A549 (cell line): Measurements from ENCODE around the gene KIF1A. TPM values are rescaled to one million over a fixed set of nuclear protein-coding genes. Genes with fewer than 3 reads are reported as not detected.

Source experiments
- ATAC-seq, 2 experiments: fragments of 200-7000 bp in 1 of 2; fragments of >200 bp in 1 of 2; cut with Nextera tagmentation in 1 of 2; cut with Tn5 transposase in 1 of 2; 3 replicates each; pipeline versions ENCODE4 v1.8.0 to v1.9.1; 2018 to 2020; ENCODE audit warnings: mild to moderate bottlenecking in 1 of 2, moderate library complexity in 1 of 2
- CTCF ChIA-PET: fragments of 300-600 bp; sonication (Branson Sonifier 250); formaldehyde crosslinking; extraction: SDS; loops from one replicate; lab custom pipeline; 2021; ENCODE audit warnings: antibody characterized with exemption, inconsistent platforms; lab: Yijun Ruan, JAX
- POLR2A ChIA-PET: fragments of 350-600 bp; formaldehyde crosslinking; extraction: SDS; loops from one replicate; lab custom pipeline; 2021; ENCODE audit warnings: antibody characterized with exemption, inconsistent platforms; lab: Yijun Ruan, JAX
- DNase-seq, 2 experiments: peaks; one replicate each; pipeline versions ENCODE4 v3.0.0 to v3.0.0-alpha.2; 2011 to 2016; ENCODE audit warnings: low read depth in 1 of 2, low spot score in 1 of 2
- FAIRE-seq: peaks from 2 replicates; lab custom pipeline; 2011; peaks lifted over from hg19 to GRCh38; lab: Jason Lieb, UNC
- H3K27ac ChIP-seq, 2 experiments: fragments of >200 bp; sonication (Bioruptor Twin); formaldehyde crosslinking; 3 replicates each; pipeline ENCODE4 v1.5.1; 2016 to 2017
- H3K4me1 ChIP-seq: fragments of >200 bp; sonication (Bioruptor Twin); formaldehyde crosslinking; 3 replicates; pipeline ENCODE4 v1.6.1; 2016
- H3K4me2 ChIP-seq: fragments of >200 bp; sonication (Bioruptor Twin); formaldehyde crosslinking; 3 replicates; pipeline ENCODE4 v1.6.1; 2016
- H3K4me3 ChIP-seq: fragments of >200 bp; sonication (Bioruptor Twin); formaldehyde crosslinking; 3 replicates; pipeline ENCODE4 v1.5.1; 2016
- H3K9me3 ChIP-seq: fragments of >200 bp; sonication (Bioruptor Twin); formaldehyde crosslinking; 3 replicates; pipeline ENCODE4 v1.6.1; 2016
- BCL3 ChIP-seq: fragments of >200 bp; sonication (Bioruptor Twin); formaldehyde crosslinking; IDR thresholded peaks from 3 replicates; pipeline ENCODE4 v1.6.1; 2016
- CEBPB ChIP-seq, 2 experiments: fragments of >200 bp in 1 of 2; sonication (Bioruptor Twin) in 1 of 2; formaldehyde crosslinking in 1 of 2; IDR thresholded peaks; 2 replicates each; pipeline ENCODE4 v1.6.1; 2012 to 2016
- CHD4 ChIP-seq: fragments of 200-600 bp; sonication (generic); IDR thresholded peaks from 2 replicates; pipeline ENCODE4 v1.6.1; 2016; ENCODE audit warnings: antibody characterized with exemption, mild to moderate bottlenecking, borderline replicate concordance
- FOSB ChIP-seq: fragments of 250-450 bp; sonication (Bioruptor Pico); IDR thresholded peaks from 2 replicates; pipeline ENCODE4 v1.5.0; 2020; ENCODE audit warnings: mild to moderate bottlenecking, moderate library complexity
- FOSL2 ChIP-seq, 2 experiments: fragments of 450-650 bp in 1 of 2; fragments of >200 bp in 1 of 2; sonication (Bioruptor Twin) in 1 of 2; formaldehyde crosslinking; IDR thresholded peaks; 2 replicates each; pipeline versions ENCODE4 v1.5.0 to v1.6.1; 2016 to 2020; ENCODE audit warnings: mild to moderate bottlenecking in 1 of 2, moderate library complexity in 1 of 2
- HDAC2 ChIP-seq: fragments of 200-600 bp; sonication (generic); IDR thresholded peaks from 2 replicates; pipeline ENCODE4 v1.6.1; 2016
- HEYL ChIP-seq: fragments of 250-450 bp; sonication (Bioruptor Pico); IDR thresholded peaks from 2 replicates; pipeline ENCODE4 v1.8.0; 2021; ENCODE audit warnings: mild to moderate bottlenecking, moderate library complexity
- HOXB13 ChIP-seq: fragments of 250-450 bp; sonication (Bioruptor Pico); IDR thresholded peaks from 2 replicates; pipeline ENCODE4 v1.5.0; 2020; ENCODE audit warnings: low read depth, mild to moderate bottlenecking, moderate library complexity
- JUN ChIP-seq, 2 experiments: fragments of >200 bp; sonication (Bioruptor Twin); formaldehyde crosslinking; IDR thresholded peaks; 2 replicates in 1 of 2; 3 replicates in 1 of 2; pipeline ENCODE4 v1.6.1; 2016 to 2017
- KDM1A ChIP-seq: fragments of 200-600 bp; sonication (generic); IDR thresholded peaks from 2 replicates; pipeline ENCODE4 v1.6.1; 2016; ENCODE audit warnings: low read depth, mild to moderate bottlenecking
- KDM5A ChIP-seq: fragments of 200-600 bp; sonication (generic); IDR thresholded peaks from 2 replicates; pipeline ENCODE4 v1.6.1; 2016; ENCODE audit warnings: antibody characterized with exemption, mild to moderate bottlenecking
- MAFK ChIP-seq: fragments of 450-650 bp; IDR thresholded peaks from 2 replicates; pipeline ENCODE4 v1.6.1; 2014; ENCODE audit not compliant: partially characterized antibody
- MAX ChIP-seq: IDR thresholded peaks from 2 replicates; pipeline ENCODE4 v1.6.1; 2012
- MYC ChIP-seq: IDR thresholded peaks from 2 replicates; pipeline ENCODE4 v1.6.1; 2012; ENCODE audit warnings: mild to moderate bottlenecking, inconsistent platforms, low read length, improper control_type of control experiment, borderline replicate concordance
- NFE2L2 ChIP-seq: fragments of 150-350 bp; conservative IDR thresholded peaks from 2 replicates; pipeline ENCODE4 v1.6.1; 2014; ENCODE audit warnings: low read length
- NR3C1 ChIP-seq: fragments of >200 bp; sonication (Bioruptor Twin); formaldehyde crosslinking; IDR thresholded peaks from 3 replicates; pipeline ENCODE4 v1.6.1; 2017
- PHF8 ChIP-seq: fragments of 200-600 bp; sonication (generic); IDR thresholded peaks from 2 replicates; pipeline ENCODE4 v1.6.1; 2016; ENCODE audit warnings: low read depth, mild to moderate bottlenecking, antibody characterized with exemption, moderate library complexity, borderline replicate concordance
- POLR2AphosphoS2 ChIP-seq: conservative IDR thresholded peaks from 2 replicates; pipeline ENCODE4 v1.6.1; 2012; ENCODE audit warnings: low read length, improper control_type of control experiment, inconsistent platforms
- RAD21 ChIP-seq, 2 experiments: fragments of >200 bp in 1 of 2; sonication (Bioruptor Twin) in 1 of 2; formaldehyde crosslinking in 1 of 2; IDR thresholded peaks in 1 of 2; conservative IDR thresholded peaks in 1 of 2; 2 replicates in 1 of 2; 3 replicates in 1 of 2; pipeline ENCODE4 v1.6.1; 2012 to 2018; ENCODE audit warnings: inconsistent platforms in 1 of 2
- TFCP2L1 ChIP-seq: fragments of 250-450 bp; sonication (Bioruptor Pico); IDR thresholded peaks from 2 replicates; pipeline ENCODE4 v1.5.0; 2021; ENCODE audit warnings: mild to moderate bottlenecking
- WGBS: methylation state at CpG from one replicate; pipeline ENCODE4 v1.1.6; 2017; ENCODE audit errors: missing lambda C conversion rate; 5-methylcytosine and 5-hydroxymethylcytosine counted together
- polyA plus RNA-seq, 4 experiments: library from polyadenylated mRNA; depleted of rRNA in 3 of 4; stranded (reverse); fragments of >200 nt; fragmentation: RNase III in 1 of 4; extraction: RNeasy Plus Mini Kit Qiagen cat#74134 plus additional on column Dnase treatment in 1 of 4; gene quantifications; 2 replicates in 3 of 4; 3 replicates in 1 of 4; pipeline ENCODE4 v1.2.3, GENCODE V29; 2011 to 2017
- TF ChIP-seq, protein P1 (sequence below): fragments of >200 bp; sonication (Bioruptor Twin); formaldehyde crosslinking; IDR thresholded peaks from 2 replicates; pipeline ENCODE4 v1.6.1; 2016
- TF ChIP-seq, protein P2 (sequence below): IDR thresholded peaks from 2 replicates; pipeline ENCODE4 v1.6.1; 2012; ENCODE audit warnings: low read depth, borderline replicate concordance

KIF1A gene
- polyA plus RNA-seq, 2 of the 4 experiments (the other 2 are of a cell fraction), result 0.28 to 0.50 TPM

GRCh38 chr2:240806006-240806405 is 14.0 kb downstream of the KIF1A start:
- ChIA-PET POLR2A (no interaction called here), CTCF (interaction anchor here (1.7 to 5.5 kb wide), 2 partner anchors 17 to 34 kb away, joined by 4 to 20 read pairs; no protein-coding TSS in a partner anchor)
- ATAC-seq, result no peak
- H3K27ac ChIP-seq, result no peak overlapping the region
- no peak overlapping the region for H3K4me3 ChIP-seq
- H3K4me1 ChIP-seq, result no peaks in the 10 kb centered on the region
- H3K4me2 ChIP-seq, result no peak overlapping the region
- WGBS, result 35% methylated on average over 4 of the region's 4 CpGs
- no peak for DNase-seq
- no peak for TF ChIP-seq KDM1A
- no peak for TF ChIP-seq MYC
- no peak for TF ChIP-seq MAX
- TF ChIP-seq CEBPB (IDR thresholded peaks at IDR 0.05), result no peak
- TF ChIP-seq RAD21 (conservative IDR thresholded peaks at IDR 0.05 in 1 of 2, IDR thresholded peaks at IDR 0.05 in 1 of 2), result no peak
- TF ChIP-seq FOSB (CRISPR knock-in tag), result no peak
- TF ChIP-seq, protein P1, sequence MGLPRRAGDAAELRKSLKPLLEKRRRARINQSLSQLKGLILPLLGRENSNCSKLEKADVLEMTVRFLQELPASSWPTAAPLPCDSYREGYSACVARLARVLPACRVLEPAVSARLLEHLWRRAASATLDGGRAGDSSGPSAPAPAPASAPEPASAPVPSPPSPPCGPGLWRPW, result no peak
- TF ChIP-seq TFCP2L1 (CRISPR knock-in tag), result no peak
- TF ChIP-seq HEYL (CRISPR knock-in tag), result no peak
- TF ChIP-seq HOXB13, result no peak
- no peak for TF ChIP-seq MAFK
- TF ChIP-seq, protein P2, sequence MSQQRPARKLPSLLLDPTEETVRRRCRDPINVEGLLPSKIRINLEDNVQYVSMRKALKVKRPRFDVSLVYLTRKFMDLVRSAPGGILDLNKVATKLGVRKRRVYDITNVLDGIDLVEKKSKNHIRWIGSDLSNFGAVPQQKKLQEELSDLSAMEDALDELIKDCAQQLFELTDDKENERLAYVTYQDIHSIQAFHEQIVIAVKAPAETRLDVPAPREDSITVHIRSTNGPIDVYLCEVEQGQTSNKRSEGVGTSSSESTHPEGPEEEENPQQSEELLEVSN, result no peak
- TF ChIP-seq CHD4, result no peak
- no peak for TF ChIP-seq POLR2AphosphoS2
- no peak for TF ChIP-seq PHF8
- TF ChIP-seq JUN (IDR thresholded peaks at IDR 0.05), result no peak
- TF ChIP-seq NFE2L2, result no peak
- no peak for TF ChIP-seq BCL3
- no peak for TF ChIP-seq NR3C1
- no peak for TF ChIP-seq HDAC2
- no peak for FAIRE-seq
- H3K9me3 ChIP-seq, result peaks cover 8% of the 10 kb centered on the region; the same call in 2 of the 3 replicates

DNA sequence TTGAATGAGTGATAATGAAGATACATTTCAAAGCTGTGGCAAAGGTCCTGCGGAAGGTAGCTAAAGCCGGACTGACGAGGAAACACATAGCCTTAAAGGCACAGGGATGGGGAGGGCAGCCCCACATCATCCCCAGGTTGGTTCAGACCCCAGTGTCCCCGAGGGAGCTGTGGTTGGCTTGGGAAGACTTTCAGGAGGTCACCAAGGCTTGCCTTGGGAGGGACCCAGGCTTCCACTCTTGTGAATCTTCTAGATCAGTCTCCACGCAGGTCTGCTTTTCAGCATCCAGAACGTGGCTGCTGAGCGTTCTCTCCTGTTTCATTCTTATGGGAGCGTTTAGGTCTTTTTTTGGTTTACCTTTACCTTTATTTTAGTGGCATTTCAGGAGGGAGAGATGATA is 16.8 kb downstream of the KIF1A start:
- CTCF ChIA-PET, result interaction anchor here (1.3 to 5.5 kb wide), 2 partner anchors 9 to 37 kb away, joined by 4 to 20 read pairs; no protein-coding TSS in a partner anchor
- peaks cover 12% of the 10 kb centered on the region; the same call in 2 of the 3 replicates for H3K9me3 ChIP-seq
- no peak for TF ChIP-seq FOSL2 (IDR thresholded peaks at IDR 0.05)
- no peak for TF ChIP-seq FOSL2 (CRISPR knock-in tag; IDR thresholded peaks at IDR 0.05)
- TF ChIP-seq KDM5A, result no peak
- no peak for TF ChIP-seq PHF8
- TF ChIP-seq, all 56 proteins: peak for 0
- no peak overlapping the region for H3K27ac ChIP-seq
- ATAC-seq (no peak), FAIRE-seq (no peak), DNase-seq (no peak)
- no peak overlapping the region for H3K4me3 ChIP-seq
- POLR2A ChIA-PET, result no interaction called here
- H3K4me1 ChIP-seq, result no peaks in the 10 kb centered on the region
- H3K4me2 ChIP-seq, result no peak overlapping the region
- WGBS, result 39% methylated on average over 8 of the region's 8 CpGs
